GM12878 (cell line): ENCODE data around the gene ARHGAP12. TPM values are rescaled to one million over a fixed set of nuclear protein-coding genes. Genes with fewer than 3 reads are reported as not detected.

Experiments used
- ATAC-seq: fragments of 200-7000 bp; cut with Tn5 transposase; 3 replicates; pipeline ENCODE4 v1.9.1; 2020; ENCODE audit warnings: mild to moderate bottlenecking, moderate library complexity
- BruUV-seq: library from RNA; stranded (reverse); fragments of 400-500 nt; replicated peaks from 2 replicates; lab custom pipeline; 2021; lab: Mats Ljungman, UMichigan
- CTCF ChIA-PET: fragments of 300-600 bp; sonication (Branson Sonifier 250); formaldehyde crosslinking; extraction: SDS; loops from one replicate; lab custom pipeline; 2021; ENCODE audit warnings: inconsistent platforms; lab: Yijun Ruan, JAX
- POLR2A ChIA-PET: fragments of 350-600 bp; formaldehyde crosslinking; extraction: SDS; loops from one replicate; lab custom pipeline; 2021; ENCODE audit warnings: inconsistent platforms; lab: Charles Lee
- RAD21 ChIA-PET: fragments of 300-600 bp; sonication (Branson Sonifier 250); formaldehyde crosslinking; loops from one replicate; lab custom pipeline; 2023; ENCODE audit warnings: antibody characterized with exemption; ENCODE audit not compliant: unreplicated experiment; lab: Charles Lee
- SMC1A ChIA-PET: fragments of 300-600 bp; sonication (Branson Sonifier 250); formaldehyde crosslinking; loops from one replicate; lab custom pipeline; 2023; ENCODE audit not compliant: unreplicated experiment, uncharacterized antibody; lab: Charles Lee
- DNase-seq: peaks from one replicate; pipeline ENCODE4 v3.0.0-alpha.2; 2011; ENCODE audit warnings: low read depth, low spot score
- FAIRE-seq: peaks from 3 replicates; lab custom pipeline; 2011; peaks lifted over from hg19 to GRCh38; lab: Jason Lieb, UNC
- H2AFZ ChIP-seq: 2 replicates; pipeline ENCODE4 v1.6.0; 2011; ENCODE audit warnings: low read depth, low read length, control low read depth; ENCODE audit not compliant: control insufficient read depth
- H3K27ac ChIP-seq: 2 replicates; pipeline ENCODE4 v1.5.1; 2011; ENCODE audit warnings: control low read depth; ENCODE audit not compliant: control insufficient read depth, insufficient read depth
- H3K27me3 ChIP-seq, 2 experiments: replicated peaks in 1 of 2; 2 replicates each; pipeline versions ENCODE4 v1.6.0 to v1.6.1; 2011; ENCODE audit warnings: low read length in 1 of 2; ENCODE audit not compliant: control insufficient read depth in 2 of 2, insufficient read depth in 2 of 2
- H3K36me3 ChIP-seq, 2 experiments: 2 replicates each; pipeline ENCODE4 v1.5.1; 2011; ENCODE audit warnings: low read length in 1 of 2; ENCODE audit not compliant: control insufficient read depth in 2 of 2, insufficient read depth in 2 of 2
- H3K4me1 ChIP-seq: 2 replicates; pipeline ENCODE4 v1.6.1; 2011; ENCODE audit warnings: mild to moderate bottlenecking, low read length, moderate library complexity, mixed read lengths; ENCODE audit not compliant: control insufficient read depth, insufficient read depth
- H3K4me2 ChIP-seq: 2 replicates; pipeline ENCODE4 v1.6.0; 2011; ENCODE audit warnings: control low read depth; ENCODE audit not compliant: control insufficient read depth, insufficient read depth
- H3K4me3 ChIP-seq: fragments of 200-600 bp; sonication (generic); 2 replicates; pipeline ENCODE4 v1.5.1; 2016
- H3K79me2 ChIP-seq: 2 replicates; pipeline ENCODE4 v1.6.0; 2011; ENCODE audit warnings: low read length; ENCODE audit not compliant: control insufficient read depth, insufficient read depth
- H3K9ac ChIP-seq: 2 replicates; pipeline ENCODE4 v1.8.0; 2011; ENCODE audit warnings: low read length, control low read depth, mixed read lengths; ENCODE audit not compliant: control insufficient read depth, insufficient read depth
- H3K9me3 ChIP-seq: replicated peaks from 3 replicates; pipeline ENCODE4 v1.5.1; 2011; ENCODE audit warnings: mild to moderate bottlenecking, low read length; ENCODE audit not compliant: control insufficient read depth, insufficient read depth
- H4K20me1 ChIP-seq: 2 replicates; pipeline ENCODE4 v1.6.0; 2011; ENCODE audit not compliant: control insufficient read depth, insufficient read depth
- BACH1 ChIP-seq: fragments of 450-650 bp; IDR thresholded peaks from 2 replicates; pipeline ENCODE4 v1.6.1; 2017; ENCODE audit warnings: mild to moderate bottlenecking, borderline replicate concordance
- CBX5 ChIP-seq: sonication (generic); IDR thresholded peaks from 2 replicates; pipeline ENCODE4 v1.6.1; 2016; ENCODE audit warnings: low read depth, moderate library complexity, mild to moderate bottlenecking, inconsistent platforms
- CHD2 ChIP-seq: IDR thresholded peaks from 2 replicates; pipeline ENCODE4 v1.6.1; 2011; ENCODE audit warnings: low read depth, low read length, improper control_type of control experiment, borderline replicate concordance
- CTCF ChIP-seq, 3 experiments: IDR thresholded peaks in 2 of 3; conservative IDR thresholded peaks in 1 of 3; 2 replicates each; pipeline ENCODE4 v1.5.1; 2011; ENCODE audit warnings: low read depth in 3 of 3, low read length in 3 of 3, mild to moderate bottlenecking in 3 of 3, control low read depth in 2 of 3, moderate library complexity in 2 of 3, inconsistent platforms in 1 of 3, mixed read lengths in 1 of 3; ENCODE audit not compliant: control insufficient read depth in 2 of 3, insufficient read depth in 1 of 3; ENCODE audit errors: extremely low read depth in 1 of 3
- GABPA ChIP-seq: IDR thresholded peaks from 2 replicates; pipeline ENCODE4 v1.6.1; 2014; ENCODE audit warnings: antibody characterized with exemption, low read depth, mild to moderate bottlenecking, inconsistent platforms
- IRF4 ChIP-seq: IDR thresholded peaks from 2 replicates; pipeline ENCODE4 v1.6.1; 2011; ENCODE audit warnings: low read depth, low read length
- MXI1 ChIP-seq: fragments of 150-350 bp; IDR thresholded peaks from 2 replicates; pipeline ENCODE4 v1.6.1; 2011; ENCODE audit warnings: low read depth, mild to moderate bottlenecking, inconsistent platforms, low read length, improper control_type of control experiment
- MYC ChIP-seq: IDR thresholded peaks from 2 replicates; pipeline ENCODE4 v1.6.1; 2011; ENCODE audit warnings: mild to moderate bottlenecking, low read length, moderate library complexity, inconsistent platforms; ENCODE audit not compliant: insufficient read depth, insufficient replicate concordance, insufficient read length, severe bottlenecking
- NR2C2 ChIP-seq: IDR thresholded peaks from 2 replicates; pipeline ENCODE4 v1.6.1; 2011; ENCODE audit warnings: borderline replicate concordance, low read depth; ENCODE audit not compliant: control insufficient read depth, insufficient read length
- RELB ChIP-seq: fragments of 450-650 bp; IDR thresholded peaks from 2 replicates; pipeline ENCODE4 v1.6.1; 2017; ENCODE audit warnings: low read depth, mild to moderate bottlenecking, moderate library complexity
- RFX5 ChIP-seq: IDR thresholded peaks from 2 replicates; pipeline ENCODE4 v1.6.1; 2011; ENCODE audit warnings: low read depth, low read length, improper control_type of control experiment
- TARDBP ChIP-seq: IDR thresholded peaks from 2 replicates; pipeline ENCODE4 v1.6.1; 2016; ENCODE audit warnings: borderline replicate concordance
- TBL1XR1 ChIP-seq: IDR thresholded peaks from 2 replicates; pipeline ENCODE4 v1.6.1; 2012; ENCODE audit warnings: low read depth, low read length, improper control_type of control experiment
- ZBED1 ChIP-seq: IDR thresholded peaks from 2 replicates; pipeline ENCODE4 v1.6.1; 2016; ENCODE audit warnings: borderline replicate concordance
- ZNF217 ChIP-seq: fragments of 450-650 bp; IDR thresholded peaks from 2 replicates; pipeline ENCODE4 v1.6.1; 2017; ENCODE audit warnings: antibody characterized with exemption, mild to moderate bottlenecking
- in situ Hi-C: fragments of 300-500 bp; cut with MboI; formaldehyde crosslinking; loops from 9 replicates; pipeline ENCODE4 v1.14.3; 2018; ENCODE audit warnings: mixed read lengths
- intact Hi-C: fragments of 100-400 bp; cut with micrococcal nuclease; formaldehyde crosslinking; loops from one replicate; pipeline ENCODE4 v1.14.2; 2022; ENCODE audit not compliant: unreplicated experiment
- polyA plus RNA-seq, 11 experiments: library from polyadenylated mRNA; depleted of rRNA in 4 of 11; unstranded in 6 of 11; stranded (reverse) in 5 of 11; fragments of >200 nt; fragmentation: Nextera tagmentation in 4 of 11; fragmentation: Illumina TruSeq in 1 of 11; extraction: Ambion mirVana in 4 of 11; extraction: Trizol in 1 of 11; gene quantifications; 1 replicate in 1 of 11; 2 replicates in 10 of 11; pipeline versions ENCODE4 v1.2.1 to v1.2.3, GENCODE V29; 2011 to 2016; ENCODE audit warnings: inconsistent platforms in 2 of 11, missing spikeins in 2 of 11, low read depth in 1 of 11
- total RNA-seq, 4 experiments: library from RNA; depleted of rRNA in 3 of 4; stranded (reverse); fragments of >200 nt in 3 of 4; fragmentation: Illumina TruSeq in 1 of 4; extraction: Trizol in 1 of 4; gene quantifications; 2 replicates each; pipeline versions ENCODE4 v1.2.1 to v1.2.3, GENCODE V29; 2013 to 2021
- TF ChIP-seq, protein P1 (sequence below): fragments of 450-650 bp; IDR thresholded peaks from 2 replicates; pipeline ENCODE4 v1.6.1; 2016; ENCODE audit warnings: mild to moderate bottlenecking
- TF ChIP-seq, protein P2 (sequence below): IDR thresholded peaks from 2 replicates; pipeline ENCODE4 v1.6.1; 2011; ENCODE audit warnings: low read depth, mild to moderate bottlenecking, low read length, moderate library complexity, borderline replicate concordance; ENCODE audit errors: extremely low read depth

ARHGAP12 gene
- total and polyA plus RNA-seq, 10 of the 15 experiments (the other 5 are each of a cell fraction or from before 2014, with no cell fraction given) = 5.4 to 15.6 (median 8.5) TPM

DNA sequence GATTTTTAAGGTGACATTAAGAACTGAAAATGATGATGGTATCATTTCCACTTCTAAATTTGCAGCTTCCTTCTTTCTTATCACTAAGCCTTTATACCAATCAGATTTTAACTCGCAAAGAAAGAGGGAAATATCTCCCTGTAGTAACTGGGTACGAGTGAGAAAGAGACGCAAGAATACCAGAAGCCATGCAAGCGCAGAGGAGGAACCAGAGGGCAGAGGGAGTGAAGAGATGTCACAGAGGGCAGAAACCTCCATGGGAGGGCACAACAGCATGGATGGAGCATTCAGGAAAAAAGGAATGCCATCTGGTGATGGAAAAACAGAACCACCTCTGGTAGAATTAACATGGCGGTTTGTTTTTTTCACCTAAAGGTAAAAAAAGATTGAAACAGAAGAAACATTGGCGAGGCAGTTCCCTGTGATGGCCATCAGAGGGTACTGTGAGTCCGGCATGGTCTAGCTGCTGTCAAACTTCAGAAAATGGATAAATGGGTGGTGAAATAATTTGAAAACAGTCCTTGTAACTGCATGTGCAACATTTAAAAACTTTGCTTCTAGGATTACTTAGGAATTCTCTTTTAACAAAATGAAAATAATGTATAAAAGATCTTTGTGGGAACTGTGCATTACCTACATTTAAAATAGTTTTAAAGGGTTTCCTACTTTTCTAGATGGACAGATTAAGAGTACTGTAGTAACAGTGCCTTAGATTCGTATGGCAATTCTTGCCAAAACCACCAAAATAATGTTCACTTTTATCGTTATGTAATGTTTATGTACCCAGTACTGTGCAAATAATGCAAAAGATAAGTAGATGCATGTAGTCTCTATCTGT lies 91.8 kb downstream of the ARHGAP12 start (continued):
- peak; percentile 62 to 78 (median 63); a peak in 5 of 6 replicates for TF ChIP-seq CTCF (IDR thresholded peaks at IDR 0.05 in 2 of 3, conservative IDR thresholded peaks at IDR 0.05 in 1 of 3; ENCODE audit: control insufficient read depth in 2 of 3, extremely low read depth in 1 of 3, insufficient read depth in 1 of 3, low read depth in 3 of 3, low read length in 3 of 3)
- no peak for TF ChIP-seq MXI1
- TF ChIP-seq TBL1XR1 = no peak

GRCh38 chr10:31833753-31834152 lies 94.9 kb downstream of the ARHGAP12 start:
- Histone ChIP-seq H4K20me1 (no peaks in the 10 kb centered on the region), H3K9ac (no peak overlapping the region), H3K79me2 (no peaks in the 10 kb centered on the region), H2AFZ (no peak overlapping the region), H3K27me3 (no peaks in the 10 kb centered on the region), H3K4me3 (no peak overlapping the region), H3K9me3 (no peaks in the 10 kb centered on the region), H3K4me2 (no peak overlapping the region), H3K4me1 (no peaks in the 10 kb centered on the region), H3K36me3 (no peaks in the 10 kb centered on the region), H3K27ac (no peak overlapping the region)
- ChIA-PET CTCF (interaction anchor here (1.6 kb wide), 1 partner anchor 17 kb away, joined by 4 read pairs; no protein-coding TSS in a partner anchor), SMC1A (interaction anchor here (0.7 kb wide), 1 partner anchor 13 kb away, joined by 3 read pairs; no protein-coding TSS in a partner anchor), POLR2A (no interaction called here), RAD21 (interaction anchor here (1.5 kb wide), 1 partner anchor 28 kb away, joined by 4 read pairs; no protein-coding TSS in a partner anchor)
- no peak for ATAC-seq
- BruUV-seq = no TSS peak
- intact Hi-C loops (loop anchor here (10.0 kb wide), 1 partner anchor 371 kb away; no protein-coding TSS in a partner anchor), in situ Hi-C loops (no loop called here)
- no peak for FAIRE-seq
- DNase-seq = no peak
- TF ChIP-seq BACH1 (no peak), CBX5 (no peak), GABPA (no peak), ZNF217 (no peak), CHD2 (no peak), TARDBP (no peak), RELB (no peak), ZBED1 (no peak), RFX5 (no peak), MYC (no peak), NR2C2 (no peak), IRF4 (no peak)
- TF ChIP-seq, protein P1, sequence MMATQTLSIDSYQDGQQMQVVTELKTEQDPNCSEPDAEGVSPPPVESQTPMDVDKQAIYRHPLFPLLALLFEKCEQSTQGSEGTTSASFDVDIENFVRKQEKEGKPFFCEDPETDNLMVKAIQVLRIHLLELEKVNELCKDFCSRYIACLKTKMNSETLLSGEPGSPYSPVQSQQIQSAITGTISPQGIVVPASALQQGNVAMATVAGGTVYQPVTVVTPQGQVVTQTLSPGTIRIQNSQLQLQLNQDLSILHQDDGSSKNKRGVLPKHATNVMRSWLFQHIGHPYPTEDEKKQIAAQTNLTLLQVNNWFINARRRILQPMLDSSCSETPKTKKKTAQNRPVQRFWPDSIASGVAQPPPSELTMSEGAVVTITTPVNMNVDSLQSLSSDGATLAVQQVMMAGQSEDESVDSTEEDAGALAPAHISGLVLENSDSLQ = no peak
- TF ChIP-seq, protein P2, sequence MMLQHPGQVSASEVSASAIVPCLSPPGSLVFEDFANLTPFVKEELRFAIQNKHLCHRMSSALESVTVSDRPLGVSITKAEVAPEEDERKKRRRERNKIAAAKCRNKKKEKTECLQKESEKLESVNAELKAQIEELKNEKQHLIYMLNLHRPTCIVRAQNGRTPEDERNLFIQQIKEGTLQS = no peak
